Measurements from ENCODE around the gene VTI1A. TPM values are rescaled to one million over a fixed set of nuclear protein-coding genes. Genes with fewer than 3 reads are reported as not detected.

Gene VTI1A
- total RNA-seq, 4 donors from 2014 or later: 43.5 to 80.4 (median 62.3) TPM

DNA sequence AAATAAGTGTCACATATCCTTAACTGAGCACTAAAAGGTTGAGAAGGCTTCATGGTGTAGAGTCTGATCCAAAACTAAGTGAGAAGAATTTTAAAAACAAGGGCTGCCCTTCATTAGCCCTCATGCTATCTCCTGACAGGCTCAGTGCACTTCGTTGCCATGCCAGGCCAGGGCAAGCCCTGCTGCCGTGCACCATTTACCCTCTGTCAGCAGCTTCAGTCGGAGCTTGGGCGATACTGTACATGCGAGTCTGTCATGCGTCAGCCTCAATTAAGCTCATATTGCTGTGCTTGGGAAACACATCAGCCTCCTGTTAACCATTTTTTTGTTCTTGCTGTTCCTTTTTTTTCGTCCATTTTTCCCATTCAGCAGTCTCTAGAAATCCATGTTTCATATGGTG lies 166.6 kb downstream of the VTI1A start:
- TF ChIP-seq, protein P1, sequence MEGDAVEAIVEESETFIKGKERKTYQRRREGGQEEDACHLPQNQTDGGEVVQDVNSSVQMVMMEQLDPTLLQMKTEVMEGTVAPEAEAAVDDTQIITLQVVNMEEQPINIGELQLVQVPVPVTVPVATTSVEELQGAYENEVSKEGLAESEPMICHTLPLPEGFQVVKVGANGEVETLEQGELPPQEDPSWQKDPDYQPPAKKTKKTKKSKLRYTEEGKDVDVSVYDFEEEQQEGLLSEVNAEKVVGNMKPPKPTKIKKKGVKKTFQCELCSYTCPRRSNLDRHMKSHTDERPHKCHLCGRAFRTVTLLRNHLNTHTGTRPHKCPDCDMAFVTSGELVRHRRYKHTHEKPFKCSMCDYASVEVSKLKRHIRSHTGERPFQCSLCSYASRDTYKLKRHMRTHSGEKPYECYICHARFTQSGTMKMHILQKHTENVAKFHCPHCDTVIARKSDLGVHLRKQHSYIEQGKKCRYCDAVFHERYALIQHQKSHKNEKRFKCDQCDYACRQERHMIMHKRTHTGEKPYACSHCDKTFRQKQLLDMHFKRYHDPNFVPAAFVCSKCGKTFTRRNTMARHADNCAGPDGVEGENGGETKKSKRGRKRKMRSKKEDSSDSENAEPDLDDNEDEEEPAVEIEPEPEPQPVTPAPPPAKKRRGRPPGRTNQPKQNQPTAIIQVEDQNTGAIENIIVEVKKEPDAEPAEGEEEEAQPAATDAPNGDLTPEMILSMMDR (IDR thresholded peaks at IDR 0.05): no peak
- DNase-seq (ENCODE audit: low spot score) (no peak), ATAC-seq (ENCODE audit: low FRiP score) (no peak)

DNA sequence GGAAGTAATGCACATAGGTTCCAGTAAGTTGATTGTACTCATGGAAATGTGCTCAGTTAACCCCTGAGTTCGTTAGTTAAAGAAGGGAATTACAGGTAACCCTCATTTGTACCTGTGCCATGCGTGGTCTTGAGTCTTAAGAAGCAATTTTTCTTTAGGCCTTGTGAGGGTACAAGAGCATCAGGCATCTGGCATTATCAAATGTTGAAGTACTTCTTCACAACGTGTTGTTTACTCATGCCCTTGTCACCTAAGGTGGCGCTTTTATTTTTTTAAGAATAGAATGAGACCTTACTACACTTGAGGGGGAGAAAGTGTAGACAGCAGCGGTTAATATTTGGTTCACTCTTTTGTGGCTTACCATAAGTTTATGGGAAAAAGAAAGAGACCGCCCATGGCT lies 167.1 kb downstream of the VTI1A start:
- TF ChIP-seq, protein P1 (IDR thresholded peaks at IDR 0.05): no peak
- DNase-seq (ENCODE audit: low spot score) (no peak), ATAC-seq (ENCODE audit: low FRiP score) (no peak)

- TF ChIP-seq, protein P1 (IDR thresholded peaks at IDR 0.05): no peak
- DNase-seq (ENCODE audit: low spot score): no peak
- no peak for ATAC-seq (ENCODE audit: low FRiP score)
Observed at GRCh38 chr10:112614586-112614985, 167.6 kb downstream of the VTI1A start.

- TF ChIP-seq, protein P1 (IDR thresholded peaks at IDR 0.05): no peak
- DNase-seq (ENCODE audit: low spot score) (no peak), ATAC-seq (ENCODE audit: low FRiP score) (no peak)
Observed at GRCh38 chr10:112615269-112615668, 168.3 kb downstream of the VTI1A start.

DNA sequence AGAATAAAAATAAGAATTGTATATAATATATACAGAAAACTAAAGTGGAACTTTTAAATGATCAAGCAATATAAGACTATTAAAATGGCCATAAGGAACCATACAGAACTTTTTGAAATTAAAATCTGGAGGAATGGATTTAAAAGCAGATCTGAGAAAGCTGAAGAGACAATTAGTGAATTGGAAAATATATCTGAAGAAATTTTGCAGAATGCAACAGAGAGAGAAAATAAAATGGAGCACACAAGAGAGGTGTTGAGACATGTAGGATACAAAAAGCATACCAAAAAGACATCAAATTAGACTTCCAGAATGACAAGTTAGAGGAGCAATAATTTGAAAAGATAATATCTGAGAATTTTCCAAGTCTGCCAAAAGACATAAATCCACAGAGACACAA lies 169.6 kb downstream of the VTI1A start:
- DNase-seq (ENCODE audit: low spot score): no peak

DNA sequence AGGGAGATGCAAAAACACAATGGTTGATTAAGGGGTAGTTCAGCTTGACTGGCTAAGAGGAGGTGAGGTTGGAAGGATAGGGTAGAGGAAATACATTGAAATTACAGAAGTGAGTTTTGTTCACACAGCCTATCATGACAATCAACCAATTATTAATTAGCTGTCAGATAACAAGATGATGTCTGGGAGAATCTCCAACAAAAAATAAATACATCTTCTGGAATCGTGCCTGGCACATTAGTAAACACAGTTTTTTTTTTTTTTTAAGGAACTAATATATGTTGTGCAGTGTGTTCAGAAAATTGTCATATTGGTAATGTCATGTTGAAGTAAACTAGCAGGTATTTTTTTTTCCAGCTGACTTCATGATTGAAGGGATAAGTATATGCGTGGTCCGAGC lies 171.8 kb downstream of the VTI1A start:
- ATAC-seq (ENCODE audit: low FRiP score) (no peak), DNase-seq (ENCODE audit: low spot score) (no peak)
- TF ChIP-seq, protein P1 (IDR thresholded peaks at IDR 0.05): no peak

More for the DNA sequence above, 169.6 kb downstream of the VTI1A start:
- ATAC-seq (ENCODE audit: low FRiP score): no peak
- TF ChIP-seq, protein P1 (IDR thresholded peaks at IDR 0.05): no peak

DNA sequence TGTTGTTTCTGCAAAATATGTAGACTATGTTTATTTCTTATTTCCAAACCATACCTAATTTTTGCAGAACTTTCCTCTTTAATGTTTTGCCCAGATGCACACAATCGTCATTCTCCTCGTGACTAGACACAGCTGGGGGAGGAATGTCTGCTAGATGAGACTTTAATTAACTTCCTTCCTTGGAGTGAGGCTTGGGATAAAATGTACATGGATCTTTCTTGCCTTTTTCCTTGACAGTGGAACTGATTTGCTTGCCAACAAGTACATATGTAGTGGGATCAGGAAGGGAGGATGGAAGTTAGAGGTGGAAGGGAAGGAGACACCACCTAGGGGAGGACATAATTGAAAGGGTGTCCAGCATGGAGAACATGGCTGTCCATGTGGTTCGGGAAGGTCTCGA lies 172.5 kb downstream of the VTI1A start:
- ATAC-seq (ENCODE audit: low FRiP score) (no peak), DNase-seq (ENCODE audit: low spot score) (no peak)
- TF ChIP-seq, protein P1 (IDR thresholded peaks at IDR 0.05): no peak
